K562 (cell line): ENCODE results near the gene RYR1. TPM values are rescaled to one million over a fixed set of nuclear protein-coding genes. Genes with fewer than 3 reads are reported as not detected.

ENCODE experiments used
- ATF1 ChIP-seq, 2 experiments: fragments of 450-650 bp in 1 of 2; IDR thresholded peaks; 2 replicates each; pipeline ENCODE4 v1.6.1; 2016; ENCODE audit warnings: missing compliant biosample characterization in 1 of 2, missing genetic modification characterization in 1 of 2
- MYC ChIP-seq, 2 experiments: fragments of 250-450 bp in 1 of 2; sonication (Bioruptor Pico) in 1 of 2; IDR thresholded peaks; 2 replicates each; pipeline versions ENCODE4 v1.5.1 to v1.6.1; 2012 to 2021; ENCODE audit warnings: low read depth in 2 of 2, borderline replicate concordance in 1 of 2, improper control_type of control experiment in 1 of 2, low read length in 1 of 2, mild to moderate bottlenecking in 1 of 2, moderate library complexity in 1 of 2
- TFAP4 ChIP-seq: sonication (generic); formaldehyde crosslinking; IDR thresholded peaks from 2 replicates; pipeline ENCODE4 v1.8.0; 2022; ENCODE audit warnings: missing genetic modification reagents, mild to moderate bottlenecking, moderate library complexity, borderline replicate concordance
- ZBTB26 ChIP-seq: fragments of 450-650 bp; formaldehyde crosslinking; IDR thresholded peaks from 2 replicates; pipeline ENCODE4 v1.4.0; 2022; ENCODE audit warnings: missing genetic modification characterization
- ZBTB5 ChIP-seq: fragments of 450-650 bp; IDR thresholded peaks from 2 replicates; pipeline ENCODE4 v1.6.1; 2017; ENCODE audit warnings: antibody characterized with exemption
- ZNF717 ChIP-seq: fragments of 250-450 bp; sonication (Bioruptor Pico); IDR thresholded peaks from 2 replicates; pipeline ENCODE4 v1.5.0; 2021
- polyA plus RNA-seq, 8 experiments: library from polyadenylated mRNA; depleted of rRNA in 4 of 8; stranded (reverse) in 5 of 8; unstranded in 3 of 8; fragments of >200 nt; fragmentation: Nextera tagmentation in 2 of 8; fragmentation: Illumina TruSeq in 1 of 8; extraction: Ambion mirVana in 2 of 8; extraction: Trizol in 1 of 8; gene quantifications; 2 replicates each; pipeline versions ENCODE4 v1.2.1 to v1.2.3, GENCODE V29; 2011 to 2014; ENCODE audit warnings: inconsistent platforms in 1 of 8, missing spikeins in 1 of 8
- total RNA-seq, 7 experiments: library from RNA; depleted of rRNA in 6 of 7; stranded (reverse); fragments of >200 nt in 6 of 7; fragmentation: Illumina TruSeq in 2 of 7; extraction: Trizol in 2 of 7; gene quantifications; 2 replicates each; pipeline versions ENCODE4 v1.2.1 to v1.2.3, GENCODE V29; 2011 to 2021; ENCODE audit warnings: low replicate concordance in 1 of 7
- TF ChIP-seq, protein P1 (sequence below): fragments of 450-650 bp; IDR thresholded peaks from 2 replicates; pipeline ENCODE4 v1.6.1; 2016; ENCODE audit warnings: mild to moderate bottlenecking, moderate library complexity
- TF ChIP-seq, protein P2 (sequence below): fragments of 250-450 bp; sonication (Bioruptor Pico); IDR thresholded peaks from 2 replicates; pipeline ENCODE4 v1.8.0; 2022; ENCODE audit warnings: inconsistent platforms

RYR1 gene
- total and polyA plus RNA-seq, 9 of the 15 experiments (the other 6 are each of a cell fraction or from before 2014, with no cell fraction given), result 0.11 to 7.4 (median 3.7) TPM

DNA sequence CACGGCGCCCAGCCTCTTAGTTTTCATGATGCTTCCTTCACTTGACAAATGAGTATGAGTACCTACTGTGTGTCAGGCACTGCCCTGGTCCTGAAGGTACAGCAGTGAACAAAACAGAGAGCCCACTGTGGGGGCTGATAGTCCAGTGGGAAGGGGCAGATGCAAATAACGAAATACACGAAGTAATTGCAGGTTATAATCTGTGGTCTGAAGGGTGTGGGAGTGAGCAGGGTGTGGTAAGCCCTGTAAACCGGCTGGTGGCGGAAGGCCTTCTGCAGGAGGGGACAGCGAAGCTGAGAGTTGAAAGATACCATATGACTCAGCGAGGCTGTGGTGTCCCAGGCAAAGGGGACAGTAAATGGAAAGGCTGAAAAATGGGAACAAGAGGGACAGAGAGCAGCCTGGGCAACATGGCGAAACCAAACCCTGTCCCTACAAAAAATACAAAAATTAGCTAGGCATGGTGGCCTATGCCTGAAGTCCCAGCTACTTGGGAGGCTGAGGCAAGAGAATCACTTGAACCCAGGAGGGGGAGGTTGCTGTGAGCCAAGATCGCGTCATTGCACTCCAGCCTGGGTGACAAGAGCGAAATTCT lies 123.8 kb downstream of the RYR1 start (continued):
- TF ChIP-seq, protein P1, sequence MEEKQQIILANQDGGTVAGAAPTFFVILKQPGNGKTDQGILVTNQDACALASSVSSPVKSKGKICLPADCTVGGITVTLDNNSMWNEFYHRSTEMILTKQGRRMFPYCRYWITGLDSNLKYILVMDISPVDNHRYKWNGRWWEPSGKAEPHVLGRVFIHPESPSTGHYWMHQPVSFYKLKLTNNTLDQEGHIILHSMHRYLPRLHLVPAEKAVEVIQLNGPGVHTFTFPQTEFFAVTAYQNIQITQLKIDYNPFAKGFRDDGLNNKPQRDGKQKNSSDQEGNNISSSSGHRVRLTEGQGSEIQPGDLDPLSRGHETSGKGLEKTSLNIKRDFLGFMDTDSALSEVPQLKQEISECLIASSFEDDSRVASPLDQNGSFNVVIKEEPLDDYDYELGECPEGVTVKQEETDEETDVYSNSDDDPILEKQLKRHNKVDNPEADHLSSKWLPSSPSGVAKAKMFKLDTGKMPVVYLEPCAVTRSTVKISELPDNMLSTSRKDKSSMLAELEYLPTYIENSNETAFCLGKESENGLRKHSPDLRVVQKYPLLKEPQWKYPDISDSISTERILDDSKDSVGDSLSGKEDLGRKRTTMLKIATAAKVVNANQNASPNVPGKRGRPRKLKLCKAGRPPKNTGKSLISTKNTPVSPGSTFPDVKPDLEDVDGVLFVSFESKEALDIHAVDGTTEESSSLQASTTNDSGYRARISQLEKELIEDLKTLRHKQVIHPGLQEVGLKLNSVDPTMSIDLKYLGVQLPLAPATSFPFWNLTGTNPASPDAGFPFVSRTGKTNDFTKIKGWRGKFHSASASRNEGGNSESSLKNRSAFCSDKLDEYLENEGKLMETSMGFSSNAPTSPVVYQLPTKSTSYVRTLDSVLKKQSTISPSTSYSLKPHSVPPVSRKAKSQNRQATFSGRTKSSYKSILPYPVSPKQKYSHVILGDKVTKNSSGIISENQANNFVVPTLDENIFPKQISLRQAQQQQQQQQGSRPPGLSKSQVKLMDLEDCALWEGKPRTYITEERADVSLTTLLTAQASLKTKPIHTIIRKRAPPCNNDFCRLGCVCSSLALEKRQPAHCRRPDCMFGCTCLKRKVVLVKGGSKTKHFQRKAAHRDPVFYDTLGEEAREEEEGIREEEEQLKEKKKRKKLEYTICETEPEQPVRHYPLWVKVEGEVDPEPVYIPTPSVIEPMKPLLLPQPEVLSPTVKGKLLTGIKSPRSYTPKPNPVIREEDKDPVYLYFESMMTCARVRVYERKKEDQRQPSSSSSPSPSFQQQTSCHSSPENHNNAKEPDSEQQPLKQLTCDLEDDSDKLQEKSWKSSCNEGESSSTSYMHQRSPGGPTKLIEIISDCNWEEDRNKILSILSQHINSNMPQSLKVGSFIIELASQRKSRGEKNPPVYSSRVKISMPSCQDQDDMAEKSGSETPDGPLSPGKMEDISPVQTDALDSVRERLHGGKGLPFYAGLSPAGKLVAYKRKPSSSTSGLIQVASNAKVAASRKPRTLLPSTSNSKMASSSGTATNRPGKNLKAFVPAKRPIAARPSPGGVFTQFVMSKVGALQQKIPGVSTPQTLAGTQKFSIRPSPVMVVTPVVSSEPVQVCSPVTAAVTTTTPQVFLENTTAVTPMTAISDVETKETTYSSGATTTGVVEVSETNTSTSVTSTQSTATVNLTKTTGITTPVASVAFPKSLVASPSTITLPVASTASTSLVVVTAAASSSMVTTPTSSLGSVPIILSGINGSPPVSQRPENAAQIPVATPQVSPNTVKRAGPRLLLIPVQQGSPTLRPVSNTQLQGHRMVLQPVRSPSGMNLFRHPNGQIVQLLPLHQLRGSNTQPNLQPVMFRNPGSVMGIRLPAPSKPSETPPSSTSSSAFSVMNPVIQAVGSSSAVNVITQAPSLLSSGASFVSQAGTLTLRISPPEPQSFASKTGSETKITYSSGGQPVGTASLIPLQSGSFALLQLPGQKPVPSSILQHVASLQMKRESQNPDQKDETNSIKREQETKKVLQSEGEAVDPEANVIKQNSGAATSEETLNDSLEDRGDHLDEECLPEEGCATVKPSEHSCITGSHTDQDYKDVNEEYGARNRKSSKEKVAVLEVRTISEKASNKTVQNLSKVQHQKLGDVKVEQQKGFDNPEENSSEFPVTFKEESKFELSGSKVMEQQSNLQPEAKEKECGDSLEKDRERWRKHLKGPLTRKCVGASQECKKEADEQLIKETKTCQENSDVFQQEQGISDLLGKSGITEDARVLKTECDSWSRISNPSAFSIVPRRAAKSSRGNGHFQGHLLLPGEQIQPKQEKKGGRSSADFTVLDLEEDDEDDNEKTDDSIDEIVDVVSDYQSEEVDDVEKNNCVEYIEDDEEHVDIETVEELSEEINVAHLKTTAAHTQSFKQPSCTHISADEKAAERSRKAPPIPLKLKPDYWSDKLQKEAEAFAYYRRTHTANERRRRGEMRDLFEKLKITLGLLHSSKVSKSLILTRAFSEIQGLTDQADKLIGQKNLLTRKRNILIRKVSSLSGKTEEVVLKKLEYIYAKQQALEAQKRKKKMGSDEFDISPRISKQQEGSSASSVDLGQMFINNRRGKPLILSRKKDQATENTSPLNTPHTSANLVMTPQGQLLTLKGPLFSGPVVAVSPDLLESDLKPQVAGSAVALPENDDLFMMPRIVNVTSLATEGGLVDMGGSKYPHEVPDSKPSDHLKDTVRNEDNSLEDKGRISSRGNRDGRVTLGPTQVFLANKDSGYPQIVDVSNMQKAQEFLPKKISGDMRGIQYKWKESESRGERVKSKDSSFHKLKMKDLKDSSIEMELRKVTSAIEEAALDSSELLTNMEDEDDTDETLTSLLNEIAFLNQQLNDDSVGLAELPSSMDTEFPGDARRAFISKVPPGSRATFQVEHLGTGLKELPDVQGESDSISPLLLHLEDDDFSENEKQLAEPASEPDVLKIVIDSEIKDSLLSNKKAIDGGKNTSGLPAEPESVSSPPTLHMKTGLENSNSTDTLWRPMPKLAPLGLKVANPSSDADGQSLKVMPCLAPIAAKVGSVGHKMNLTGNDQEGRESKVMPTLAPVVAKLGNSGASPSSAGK, result 0 out of 2 replicates have a peak, but pooled peaks have one; percentile 9
- TF ChIP-seq ZBTB5, result no peak
- TF ChIP-seq ZBTB26 (CRISPR knock-in tag), result no peak
- TF ChIP-seq TFAP4, result peak; percentile 91
- TF ChIP-seq MYC (IDR thresholded peaks at IDR 0.05; ENCODE audit: low read depth, low read length), result peak; percentile 66
- no peak for TF ChIP-seq MYC (CRISPR knock-in tag; IDR thresholded peaks at IDR 0.05; ENCODE audit: borderline replicate concordance, low read depth)
- no peak for TF ChIP-seq ZNF717 (CRISPR knock-in tag)
- no peak for TF ChIP-seq ATF1 (CRISPR knock-in tag; IDR thresholded peaks at IDR 0.05)
- peak; percentile 54 for TF ChIP-seq ATF1 (tag; IDR thresholded peaks at IDR 0.05)
- TF ChIP-seq, protein P2, sequence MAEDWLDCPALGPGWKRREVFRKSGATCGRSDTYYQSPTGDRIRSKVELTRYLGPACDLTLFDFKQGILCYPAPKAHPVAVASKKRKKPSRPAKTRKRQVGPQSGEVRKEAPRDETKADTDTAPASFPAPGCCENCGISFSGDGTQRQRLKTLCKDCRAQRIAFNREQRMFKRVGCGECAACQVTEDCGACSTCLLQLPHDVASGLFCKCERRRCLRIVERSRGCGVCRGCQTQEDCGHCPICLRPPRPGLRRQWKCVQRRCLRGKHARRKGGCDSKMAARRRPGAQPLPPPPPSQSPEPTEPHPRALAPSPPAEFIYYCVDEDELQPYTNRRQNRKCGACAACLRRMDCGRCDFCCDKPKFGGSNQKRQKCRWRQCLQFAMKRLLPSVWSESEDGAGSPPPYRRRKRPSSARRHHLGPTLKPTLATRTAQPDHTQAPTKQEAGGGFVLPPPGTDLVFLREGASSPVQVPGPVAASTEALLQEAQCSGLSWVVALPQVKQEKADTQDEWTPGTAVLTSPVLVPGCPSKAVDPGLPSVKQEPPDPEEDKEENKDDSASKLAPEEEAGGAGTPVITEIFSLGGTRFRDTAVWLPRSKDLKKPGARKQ (CRISPR knock-in tag), result no peak
